GM10266 (cell line): ENCODE measurements around the gene INPP5B.

Source experiments
- DNase-seq: peaks from one replicate; pipeline ENCODE4 v3.0.0; 2012; ENCODE audit errors: extremely low spot score
- TF ChIP-seq, protein P1 (sequence below): IDR thresholded peaks from 2 replicates; pipeline ENCODE4 v1.5.1; 2012; ENCODE audit warnings: mild to moderate bottlenecking, low read depth; ENCODE audit not compliant: control insufficient read depth, insufficient read depth; ENCODE audit errors: missing control alignments

Gene INPP5B

DNA sequence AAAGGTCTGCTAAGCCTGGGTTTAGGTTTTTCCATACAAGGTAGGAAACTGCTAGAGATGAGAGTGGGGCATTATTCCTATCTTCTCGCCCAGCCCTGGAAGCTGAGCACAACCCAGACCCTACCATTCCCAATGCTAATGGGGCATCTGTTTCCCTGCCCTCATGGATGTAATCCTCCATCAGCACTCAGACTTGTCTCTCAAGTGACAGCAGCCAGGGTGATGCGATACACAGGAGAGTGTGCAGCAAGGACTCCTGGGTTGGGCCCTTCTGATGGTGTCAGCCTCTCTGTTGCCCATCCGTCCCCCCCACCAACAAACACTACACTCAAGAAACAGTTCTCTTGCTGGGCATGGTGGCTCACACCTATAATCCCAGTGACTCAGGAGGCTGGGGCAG is 5.9 kb upstream of the INPP5B start:
- DNase-seq: no peak
- TF ChIP-seq, protein P1, sequence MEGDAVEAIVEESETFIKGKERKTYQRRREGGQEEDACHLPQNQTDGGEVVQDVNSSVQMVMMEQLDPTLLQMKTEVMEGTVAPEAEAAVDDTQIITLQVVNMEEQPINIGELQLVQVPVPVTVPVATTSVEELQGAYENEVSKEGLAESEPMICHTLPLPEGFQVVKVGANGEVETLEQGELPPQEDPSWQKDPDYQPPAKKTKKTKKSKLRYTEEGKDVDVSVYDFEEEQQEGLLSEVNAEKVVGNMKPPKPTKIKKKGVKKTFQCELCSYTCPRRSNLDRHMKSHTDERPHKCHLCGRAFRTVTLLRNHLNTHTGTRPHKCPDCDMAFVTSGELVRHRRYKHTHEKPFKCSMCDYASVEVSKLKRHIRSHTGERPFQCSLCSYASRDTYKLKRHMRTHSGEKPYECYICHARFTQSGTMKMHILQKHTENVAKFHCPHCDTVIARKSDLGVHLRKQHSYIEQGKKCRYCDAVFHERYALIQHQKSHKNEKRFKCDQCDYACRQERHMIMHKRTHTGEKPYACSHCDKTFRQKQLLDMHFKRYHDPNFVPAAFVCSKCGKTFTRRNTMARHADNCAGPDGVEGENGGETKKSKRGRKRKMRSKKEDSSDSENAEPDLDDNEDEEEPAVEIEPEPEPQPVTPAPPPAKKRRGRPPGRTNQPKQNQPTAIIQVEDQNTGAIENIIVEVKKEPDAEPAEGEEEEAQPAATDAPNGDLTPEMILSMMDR: no peak

DNA sequence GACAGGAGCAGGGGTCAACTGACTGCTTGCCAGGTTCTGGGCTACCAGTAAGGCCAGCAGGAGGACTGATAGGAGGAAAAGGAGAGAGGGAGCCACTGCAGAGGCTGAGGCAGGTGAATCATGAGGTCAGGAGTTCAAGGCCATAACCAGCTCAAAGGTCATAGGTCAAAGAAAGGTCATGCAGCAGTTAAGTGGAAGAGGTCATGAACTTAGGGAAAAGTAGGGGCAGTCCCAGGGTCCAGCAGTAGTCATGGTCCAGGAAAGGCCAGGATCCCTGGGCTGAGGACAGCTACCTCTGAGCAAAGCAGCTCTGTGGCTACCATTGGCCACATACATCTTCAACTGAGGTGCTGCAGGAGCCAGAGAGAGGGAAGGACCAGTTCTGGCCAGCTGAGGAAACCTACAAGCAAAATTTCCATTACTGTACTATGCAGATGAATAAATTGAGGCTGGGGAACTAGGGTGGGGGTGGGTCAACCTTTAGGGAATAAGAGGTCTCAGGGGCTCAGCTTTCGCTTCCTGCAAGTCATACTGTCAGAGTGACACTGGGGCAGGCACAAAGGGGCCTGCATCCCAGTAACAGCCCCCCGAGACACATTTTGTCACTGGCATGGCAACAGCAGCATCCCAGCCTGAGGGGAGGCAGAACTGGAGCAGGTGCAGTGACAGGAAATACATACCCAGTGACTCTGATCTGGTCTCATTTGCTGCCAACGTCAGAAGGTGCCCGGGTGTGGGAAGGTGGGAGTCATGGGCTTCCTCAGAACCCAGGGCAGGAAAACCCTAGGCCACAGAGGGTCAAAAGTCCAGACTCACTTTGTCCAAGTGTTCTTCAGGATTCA is 5.2 kb upstream of the INPP5B start:
- TF ChIP-seq, protein P1: no peak
- DNase-seq: no peak

DNA sequence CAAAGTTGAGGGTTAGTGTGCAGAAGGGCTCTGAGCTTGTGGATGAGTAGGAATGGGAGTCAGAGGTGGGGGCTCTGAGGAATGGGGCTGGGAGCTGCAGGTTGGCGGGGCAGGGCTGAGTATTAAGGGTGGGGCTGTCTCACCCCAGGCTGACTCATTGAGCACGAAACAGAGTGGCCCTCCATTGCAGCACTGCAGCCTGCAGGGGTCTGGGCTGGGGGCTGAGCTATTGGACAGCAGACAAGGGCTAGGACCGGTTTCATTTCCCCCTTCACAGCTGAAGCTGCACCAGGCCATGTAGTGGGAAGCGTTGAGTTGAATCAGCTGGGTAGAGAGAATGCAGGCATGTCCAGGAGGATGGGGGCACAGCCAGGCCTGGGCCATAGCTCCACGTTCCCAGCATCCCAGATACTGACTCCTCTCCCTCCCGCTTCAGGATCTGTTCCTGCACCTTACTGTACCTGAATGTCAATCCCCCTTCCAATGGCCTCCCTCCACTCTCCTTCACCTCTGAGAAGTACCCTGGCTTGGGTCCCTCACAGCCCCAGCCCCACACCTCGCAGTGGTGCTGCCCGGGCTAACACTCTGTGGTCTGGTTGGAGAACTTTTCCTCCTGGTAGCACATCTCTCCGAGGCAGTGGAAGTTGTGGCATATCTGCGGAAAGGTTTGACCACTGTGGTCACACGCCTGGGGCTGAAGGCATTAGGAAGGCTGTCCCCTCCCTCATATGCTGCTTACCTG is 4.4 kb upstream of the INPP5B start:
- TF ChIP-seq, protein P1: no peak
- DNase-seq: no peak

DNA sequence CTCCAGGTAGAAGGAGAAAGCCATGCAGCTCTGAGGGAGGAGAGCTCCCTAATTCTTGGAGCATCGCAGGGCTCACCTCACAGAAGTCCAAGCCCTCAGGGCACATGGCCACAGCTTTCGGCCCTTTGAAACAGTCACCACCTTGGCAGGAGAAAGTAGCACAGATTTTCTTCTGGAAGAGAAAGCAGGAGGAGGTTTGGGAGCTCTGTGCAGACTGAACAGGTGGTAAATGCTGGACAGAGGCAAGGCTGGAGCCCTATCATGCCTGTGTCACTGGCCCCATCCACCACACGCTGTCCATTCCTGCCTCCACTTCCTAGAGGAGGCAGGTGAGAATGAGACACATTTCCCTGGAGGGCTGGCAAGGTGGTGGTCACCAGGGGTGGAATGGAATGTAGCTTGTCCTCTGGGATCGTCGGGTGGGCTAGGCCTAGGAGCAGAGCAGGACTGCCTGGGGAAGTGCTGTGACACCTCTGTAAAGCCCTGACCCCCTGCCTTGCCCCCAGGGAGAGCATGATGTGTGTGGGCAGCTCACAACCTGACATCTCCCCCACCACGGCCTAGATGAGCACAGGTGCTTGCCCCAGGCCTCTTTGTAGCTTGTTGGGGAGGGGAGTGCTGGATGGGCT is 2.8 kb upstream of the INPP5B start:
- TF ChIP-seq, protein P1: no peak
- DNase-seq: no peak

DNA sequence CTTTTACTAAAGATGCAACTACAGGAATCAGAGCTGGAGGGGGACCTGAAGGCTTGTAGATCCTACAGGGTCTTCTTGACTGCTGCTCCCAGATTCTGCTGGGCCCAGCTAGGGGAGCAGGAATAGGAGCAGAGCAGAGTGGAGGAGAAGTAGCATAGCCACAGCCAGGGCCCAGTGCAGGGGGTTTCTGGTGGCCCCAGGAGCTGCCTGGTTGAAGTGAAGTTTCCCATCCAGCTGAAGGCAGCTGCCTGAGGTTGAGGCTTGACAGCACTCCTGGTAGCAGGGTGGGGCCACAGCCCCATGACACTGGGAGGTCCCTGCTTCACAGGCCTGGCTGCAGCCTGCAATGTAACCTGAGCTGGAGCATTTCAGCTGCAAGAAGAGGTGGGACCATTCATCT is 2.0 kb upstream of the INPP5B start:
- TF ChIP-seq, protein P1: no peak
- DNase-seq: no peak

DNA sequence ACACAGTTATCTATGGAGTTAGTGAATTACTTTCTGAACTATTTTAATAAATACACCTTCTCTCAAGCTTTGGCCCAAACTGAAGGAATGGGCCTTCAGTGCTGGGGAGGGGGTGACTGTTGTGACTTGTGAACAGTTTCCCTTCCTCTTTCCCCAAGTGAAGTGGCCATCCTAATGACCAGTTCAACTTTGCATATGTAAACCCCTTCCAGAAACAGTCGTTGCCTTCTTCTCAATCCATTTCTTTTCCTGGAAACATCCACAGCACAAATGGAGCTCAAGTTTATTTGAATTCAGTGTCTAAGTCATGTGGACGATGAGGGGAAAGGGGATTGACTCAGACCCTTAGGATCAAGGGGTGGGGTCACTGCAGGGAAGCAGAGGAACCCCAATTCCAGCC is 1.3 kb upstream of the INPP5B start:
- no peak for DNase-seq

More for the DNA sequence above, 1.3 kb upstream of the INPP5B start:
- TF ChIP-seq, protein P1: no peak
